Activated T-cell treated with anti-CD3 and anti-CD28 coated beads for 24 hours (primary cell): Measurements from ENCODE around the gene PHKA1.
"Not testable (repeated sequence)": the region's sequence is repeated elsewhere in the genome, so short reads cannot be mapped to it uniquely, and the experiment has no call there.

Source experiments
- DNase-seq: peaks from one replicate; pipeline ENCODE4 v3.0.0-alpha.2; 2020; ENCODE audit warnings: low read depth

Gene PHKA1

DNA sequence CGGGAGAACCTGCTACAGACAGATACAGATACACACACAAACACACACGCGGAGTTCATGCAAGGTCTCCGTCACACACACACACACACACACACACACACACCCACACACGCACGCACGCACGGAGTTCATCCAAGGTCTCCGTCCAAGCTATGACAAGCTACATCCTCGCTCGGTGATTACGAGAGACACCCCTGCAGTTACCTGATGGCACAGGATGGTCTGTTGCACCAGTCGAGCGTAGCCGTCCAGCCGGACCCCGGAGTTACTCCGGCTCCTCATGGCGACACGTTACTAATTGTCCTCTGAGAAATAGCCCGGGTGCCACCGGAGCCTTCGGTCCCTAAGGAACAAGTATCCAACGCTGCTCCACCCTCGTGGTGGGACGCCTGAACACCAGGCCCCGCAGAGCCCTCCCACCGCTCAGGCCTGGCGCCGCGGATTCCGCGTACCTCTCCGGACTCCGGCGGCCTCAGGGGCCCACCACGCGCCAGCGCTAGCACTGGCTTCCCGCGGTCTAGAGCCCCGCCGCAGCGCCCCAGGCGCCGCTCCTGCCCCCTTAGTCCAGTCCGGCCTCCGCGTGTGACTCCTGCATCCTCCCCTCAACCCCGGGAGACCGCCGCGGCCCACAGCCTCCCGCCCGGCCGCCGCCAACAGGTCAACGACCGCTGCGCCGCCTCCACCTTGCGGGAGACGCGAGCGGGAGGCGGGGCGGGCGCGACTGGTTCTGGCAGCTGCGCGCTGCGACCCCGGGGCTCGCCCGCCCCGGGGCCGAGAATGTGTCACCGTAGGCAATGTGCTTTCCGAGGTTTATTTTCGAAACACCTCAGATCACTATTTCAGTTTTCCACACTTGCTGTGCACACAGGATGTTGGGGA is at the start of gene PHKA1:
Gene PHKA1 (minus strand): TSS at position 708 of the 879 bp plus-strand sequence. CDS start 426 bp downstream, at position 282.
- DNase-seq, result peak; percentile 43

DNA sequence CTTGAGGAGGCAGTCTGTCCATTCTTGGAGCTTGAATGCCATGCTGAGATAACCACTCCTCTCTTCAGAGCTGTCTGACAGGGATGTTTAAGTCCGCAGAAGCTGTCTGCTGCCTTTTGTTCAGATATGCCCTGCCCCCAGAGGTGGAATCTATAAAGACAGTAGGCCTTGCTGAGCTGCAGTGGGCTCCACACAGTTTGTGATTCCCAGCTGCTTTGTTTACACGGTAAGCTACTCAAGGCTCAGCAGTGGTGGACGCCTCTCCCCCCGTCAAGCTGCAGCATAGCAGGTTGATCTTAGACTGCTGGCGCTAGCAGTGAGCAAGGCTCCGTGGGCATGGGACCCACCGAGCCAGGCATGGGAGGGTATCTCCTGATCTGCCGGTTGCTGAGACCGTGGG is 46.3 kb upstream of the PHKA1 start:
- not testable (repeated sequence) for DNase-seq

DNA sequence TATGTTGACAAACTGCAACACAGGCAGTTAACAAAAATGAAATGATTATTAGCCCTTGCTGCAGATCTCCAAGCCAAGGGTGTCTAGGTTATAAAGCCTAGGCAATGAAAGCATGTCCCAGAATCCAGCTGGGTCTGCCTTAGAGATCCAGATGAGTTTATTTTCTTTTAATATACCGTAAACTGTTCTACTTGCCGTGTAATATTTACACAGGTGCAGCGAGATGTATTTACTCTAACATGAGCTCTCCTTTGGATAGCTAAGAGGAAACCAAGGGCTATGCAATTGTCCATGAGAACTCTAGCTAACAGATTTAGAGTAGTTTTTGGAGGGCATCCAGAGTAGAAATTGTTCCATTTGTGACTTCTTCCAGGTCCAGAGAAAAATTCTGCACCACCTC is 34.4 kb upstream of the PHKA1 start:
- not testable (repeated sequence) for DNase-seq

DNA sequence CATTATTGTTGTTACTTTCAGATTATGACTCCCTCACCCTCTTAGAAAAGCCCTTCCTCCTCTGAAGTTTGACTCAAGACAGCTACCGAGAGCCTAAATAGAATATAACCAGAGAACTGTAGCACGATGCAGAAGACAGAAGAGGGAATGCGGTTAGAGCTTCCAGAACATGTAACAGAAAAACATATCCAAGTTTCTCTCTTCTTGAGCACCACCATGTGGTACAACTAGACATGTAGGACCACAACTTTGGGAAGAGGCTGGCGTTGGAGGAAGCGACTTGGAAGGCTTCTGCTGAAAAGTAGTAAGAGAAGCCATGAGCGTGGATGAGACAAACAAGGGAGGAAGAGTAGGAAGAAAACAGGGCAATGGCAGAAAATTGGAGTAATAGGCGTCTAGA is 31.4 kb upstream of the PHKA1 start:
- DNase-seq, result not testable (repeated sequence)

- no peak for DNase-seq
Measured at GRCh38 chrX:72735561-72735960, 21.5 kb upstream of the PHKA1 start.

GRCh38 chrX:72733636-72734035 is 19.5 kb upstream of the PHKA1 start:
- not testable (repeated sequence) for DNase-seq

GRCh38 chrX:72727846-72728245 is 13.7 kb upstream of the PHKA1 start:
- no peak for DNase-seq

DNA sequence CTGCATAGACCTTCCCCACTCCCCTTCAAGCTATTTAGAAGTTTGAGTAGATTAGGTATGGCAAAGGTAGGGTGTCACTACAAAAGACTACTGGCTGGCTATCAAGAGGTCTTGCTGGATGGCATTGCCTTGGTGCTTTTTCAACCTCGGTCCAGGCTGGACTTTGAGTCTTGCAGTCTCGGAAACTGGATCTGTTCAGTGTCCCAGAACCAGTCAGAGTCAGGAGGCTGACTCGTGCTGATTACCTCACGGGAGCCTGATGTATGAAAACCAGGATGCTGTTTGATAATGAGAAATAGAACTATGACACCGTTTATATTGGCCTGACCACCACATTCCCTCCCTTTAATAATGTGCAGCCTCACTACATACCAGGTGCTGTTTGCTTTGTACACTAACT is 2.7 kb upstream of the PHKA1 start:
- DNase-seq, result no peak

DNA sequence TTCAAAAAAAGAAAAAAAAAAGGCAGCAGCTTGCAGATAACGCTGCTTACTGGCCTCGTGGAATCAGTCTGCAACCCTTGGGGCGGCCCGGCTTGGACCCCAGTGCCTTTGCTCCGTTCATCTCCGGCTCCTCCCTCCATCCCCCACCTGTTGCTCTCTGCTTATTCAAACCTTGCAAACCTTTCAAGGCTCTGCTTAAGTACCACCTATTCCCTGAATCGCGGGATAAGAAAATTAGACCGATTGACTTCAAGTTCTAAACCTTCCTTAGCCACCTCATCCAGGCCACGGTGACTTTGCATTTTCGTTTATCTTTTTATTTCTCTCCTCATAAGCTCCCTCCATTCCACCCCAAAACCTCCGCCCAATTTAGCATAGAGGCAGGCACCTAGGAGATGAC is 1.4 kb upstream of the PHKA1 start:
- DNase-seq, result no peak

GRCh38 chrX:72714478-72714916 is 391 bp upstream of the PHKA1 start:
- no peak for DNase-seq

DNA sequence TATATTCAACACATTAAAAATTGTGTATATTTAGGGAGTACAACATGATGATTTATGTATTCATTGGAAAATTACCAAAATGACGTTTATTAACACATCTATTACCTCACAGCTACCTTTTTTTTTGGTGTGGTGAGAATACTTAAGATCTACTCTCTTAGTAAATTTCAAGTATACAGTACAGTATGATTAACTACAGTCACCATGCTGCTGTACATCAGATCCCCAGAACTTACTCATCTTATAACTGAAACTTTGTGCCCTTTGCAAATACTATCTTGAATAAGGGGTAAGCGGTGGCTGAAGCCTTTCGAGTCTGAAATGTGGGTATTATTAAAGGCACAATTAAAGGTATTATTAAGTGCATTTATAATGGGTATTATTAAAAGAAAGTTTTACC is 976 bp downstream of the PHKA1 start:
- DNase-seq, result no peak

GRCh38 chrX:72712094-72712755 is 1.9 kb downstream of the PHKA1 start:
- DNase-seq, result no peak

- DNase-seq, result no peak
Measured at GRCh38 chrX:72705814-72706213, 8.3 kb downstream of the PHKA1 start.

GRCh38 chrX:72705111-72705510 is 9.0 kb downstream of the PHKA1 start:
- no peak for DNase-seq

GRCh38 chrX:72694170-72694569 is 19.9 kb downstream of the PHKA1 start:
- no peak for DNase-seq

GRCh38 chrX:72693477-72693876 is 20.6 kb downstream of the PHKA1 start:
- DNase-seq, result no peak

DNA sequence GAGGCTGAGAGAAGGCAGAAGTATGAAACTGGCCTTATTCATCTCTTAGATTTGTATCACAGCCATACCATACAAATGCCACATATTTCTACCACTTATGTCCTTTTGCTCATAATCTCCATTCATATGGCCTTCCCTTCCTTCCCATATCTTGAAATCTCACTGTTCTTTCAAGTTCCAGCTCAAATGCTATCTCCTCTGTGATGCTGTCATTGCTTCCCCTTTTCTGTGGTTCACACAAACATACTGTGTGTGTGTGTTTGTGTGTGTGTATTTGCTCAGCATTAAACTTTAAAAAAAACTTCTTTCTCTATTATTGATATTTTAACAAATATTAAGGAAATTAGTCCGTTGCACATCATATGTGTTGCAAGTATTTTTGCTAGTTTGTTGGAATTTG is 26.7 kb downstream of the PHKA1 start:
- DNase-seq, result no peak

- no peak for DNase-seq
Measured at GRCh38 chrX:72685810-72686456, 28.2 kb downstream of the PHKA1 start.

DNA sequence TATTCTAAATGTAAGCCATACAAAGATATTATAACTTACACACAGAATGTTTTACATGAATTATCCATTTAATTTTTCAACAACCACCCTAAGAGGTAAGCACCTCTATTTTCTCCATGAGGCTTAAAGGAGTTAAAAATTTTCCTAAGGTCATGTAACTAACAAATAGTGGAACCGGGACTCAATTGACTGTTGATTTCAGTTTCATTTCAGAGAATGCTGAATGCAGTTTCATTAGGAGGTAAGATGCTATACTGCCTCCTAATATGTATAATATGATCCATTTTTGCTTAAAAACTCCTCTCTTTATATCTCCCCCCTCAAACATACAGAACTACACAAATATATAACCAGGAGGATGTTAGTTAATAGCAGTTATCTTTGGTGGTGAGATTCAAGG is 29.1 kb downstream of the PHKA1 start:
- no peak for DNase-seq

DNA sequence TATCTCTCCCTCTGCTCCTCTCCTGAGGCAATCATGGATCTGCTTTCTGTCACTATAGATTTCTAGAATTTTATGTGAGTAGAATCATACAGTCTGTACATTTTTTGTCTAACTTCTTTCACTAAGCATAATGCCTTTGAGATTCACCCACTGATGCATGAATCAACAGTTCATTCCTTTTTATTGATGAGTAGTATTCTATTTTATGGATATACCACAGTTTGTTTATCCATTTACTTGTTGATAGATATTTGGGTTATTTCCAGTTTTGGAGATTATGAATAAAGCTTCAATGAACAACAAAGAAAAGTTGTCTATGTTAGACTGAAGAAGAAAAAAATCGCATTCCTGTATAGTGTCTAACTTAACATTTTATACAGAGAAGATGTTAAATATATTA is 30.5 kb downstream of the PHKA1 start:
- DNase-seq, result no peak

- no peak for DNase-seq
Measured at GRCh38 chrX:72676465-72676864, 37.6 kb downstream of the PHKA1 start.

DNA sequence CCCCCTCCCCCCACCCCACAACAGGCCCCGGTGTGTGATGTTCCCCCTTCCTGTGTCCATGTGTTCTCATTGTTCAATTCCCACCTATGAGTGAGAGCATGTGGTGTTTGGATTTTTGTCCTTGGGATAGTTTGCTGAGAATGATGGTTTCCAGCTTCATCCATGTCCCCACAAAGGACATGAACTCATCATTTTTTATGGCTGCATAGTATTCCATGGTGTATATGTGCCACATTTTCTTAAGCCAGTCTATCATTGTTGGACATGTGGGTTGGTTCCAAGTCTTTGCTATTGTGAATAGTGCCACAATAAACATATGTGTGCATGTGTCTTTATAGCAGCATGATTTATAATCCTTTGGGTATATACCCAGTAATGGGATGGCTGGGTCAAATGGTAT is 40.2 kb downstream of the PHKA1 start:
- DNase-seq, result not testable (repeated sequence)

DNA sequence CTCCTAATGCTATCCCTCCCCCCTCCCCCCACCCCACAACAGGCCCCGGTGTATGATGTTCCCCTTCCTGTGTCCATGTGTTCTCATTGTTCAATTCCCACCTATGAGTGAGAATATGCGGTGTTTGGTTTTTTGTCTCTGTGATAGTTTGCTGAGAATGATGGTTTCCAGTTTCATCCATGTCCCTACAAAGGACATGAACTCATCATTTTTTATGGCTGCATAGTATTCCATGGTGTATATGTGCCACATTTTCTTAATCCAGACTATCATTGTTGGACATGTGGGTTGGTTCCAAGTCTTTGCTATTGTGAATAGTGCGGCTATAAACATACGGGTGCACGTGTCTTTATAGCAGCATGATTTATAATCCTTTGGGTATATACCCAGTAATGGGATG is 44.6 kb downstream of the PHKA1 start:
- DNase-seq, result not testable (repeated sequence)
